Tibial artery (tissue), 4 donors: ENCODE results near the gene PIP4K2A.
"Not testable (repeated sequence)": the region's sequence is repeated elsewhere in the genome, so short reads cannot be mapped to it uniquely, and the experiment has no call there.

Experiments used
- DNase-seq, 2 donors: peaks; one replicate each; pipeline ENCODE4 v3.0.0-alpha.2; 2019
- H3K27ac ChIP-seq, 2 donors: fragments of 200-600 bp; sonication (generic) in 1 of 2; 1 replicate in 1 of 2; 2 replicates in 1 of 2; pipeline ENCODE4 v1.5.1; 2018 to 2019; ENCODE audit warnings: mild to moderate bottlenecking in 1 of 2
- H3K27me3 ChIP-seq, 2 donors: fragments of 200-600 bp; sonication (generic) in 1 of 2; one replicate each; pipeline versions ENCODE4 v1.5.1 to v1.6.0; 2016 to 2019
- H3K36me3 ChIP-seq, 3 donors: fragments of 200-600 bp; sonication (generic) in 2 of 3; one replicate each; pipeline ENCODE4 v1.5.1; 2016 to 2019; ENCODE audit warnings: mild to moderate bottlenecking in 2 of 3
- H3K4me1 ChIP-seq, 4 donors: fragments of 200-600 bp; sonication (generic) in 2 of 4; 1 replicate in 3 of 4; 2 replicates in 1 of 4; pipeline ENCODE4 v1.5.1; 2016 to 2019
- H3K4me3 ChIP-seq, 2 donors: fragments of 200-600 bp; sonication (generic) in 1 of 2; 1 replicate in 1 of 2; 2 replicates in 1 of 2; pipeline ENCODE4 v1.5.1; 2018 to 2019; ENCODE audit warnings: mild to moderate bottlenecking in 2 of 2
- H3K9me3 ChIP-seq, 3 donors: fragments of 200-600 bp; sonication (generic) in 1 of 3; one replicate each; pipeline ENCODE4 v1.5.1; 2016 to 2019
- CTCF ChIP-seq, 2 experiments: fragments of 200-600 bp in 1 of 2; fragments of 450-650 bp in 1 of 2; IDR thresholded peaks; one replicate each; pipeline ENCODE4 v1.5.1; 2017 to 2019; ENCODE audit warnings: antibody characterized with exemption in 2 of 2, mild to moderate bottlenecking in 1 of 2, moderate library complexity in 1 of 2
- intact Hi-C: fragments of 100-400 bp; cut with DNase I; formaldehyde crosslinking; loops from one replicate; pipeline ENCODE4 v1.15.0; 2023; ENCODE audit warnings: low total_unique reads

PIP4K2A gene

DNA sequence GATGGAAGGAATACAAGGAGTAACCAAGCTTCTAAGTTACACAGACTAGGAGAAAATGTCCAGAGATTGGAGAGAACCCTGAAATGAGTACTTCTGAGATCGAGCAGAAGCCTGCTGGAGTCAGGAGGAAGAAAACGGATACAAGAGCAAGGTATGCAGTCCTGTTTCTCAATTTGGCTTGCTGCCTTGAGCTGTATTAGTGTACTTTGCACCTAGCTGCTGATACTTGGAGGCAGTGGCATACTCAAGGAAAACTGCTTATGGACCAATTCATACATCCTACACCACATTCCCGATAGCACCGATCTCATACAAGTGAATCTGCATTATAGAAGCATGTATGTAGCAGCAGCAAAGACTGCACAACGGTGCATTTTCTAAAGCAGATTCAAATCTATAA is 14.4 kb downstream of the PIP4K2A start:
- H3K27me3 ChIP-seq, result no peaks in the 10 kb centered on the region
- intact Hi-C loops, result no loop called here
- no peaks in the 10 kb centered on the region for H3K36me3 ChIP-seq
- no peaks in the 10 kb centered on the region for H3K9me3 ChIP-seq
- H3K27ac ChIP-seq, result no peak overlapping the region
- no peak for TF ChIP-seq CTCF (IDR thresholded peaks at IDR 0.05)
- no peak overlapping the region for H3K4me3 ChIP-seq
- peaks cover 0 to 79% (median 14%) of the 10 kb centered on the region in 4 donors for H3K4me1 ChIP-seq
- no peak for DNase-seq

GRCh38 chr10:22698941-22699440 is 15.4 kb downstream of the PIP4K2A start:
- peaks cover 0 to 74% (median 14%) of the 10 kb centered on the region in 4 donors for H3K4me1 ChIP-seq

GRCh38 chr10:22697800-22698199 is 16.6 kb downstream of the PIP4K2A start:
- Histone ChIP-seq H3K36me3 (no peaks in the 10 kb centered on the region), H3K27me3 (no peaks in the 10 kb centered on the region), H3K27ac (no peak overlapping the region), H3K9me3 (no peaks in the 10 kb centered on the region), H3K4me3 (no peak overlapping the region), H3K4me1 (peaks cover 0 to 80% (median 14%) of the 10 kb centered on the region in 4 donors)
- no peak for DNase-seq
- TF ChIP-seq CTCF (IDR thresholded peaks at IDR 0.05), result no peak
- intact Hi-C loops, result no loop called here

More at GRCh38 chr10:22698941-22699440, 15.4 kb downstream of the PIP4K2A start:
- Histone ChIP-seq H3K9me3 (no peaks in the 10 kb centered on the region), H3K27me3 (no peaks in the 10 kb centered on the region), H3K27ac (no peak overlapping the region), H3K4me3 (no peak overlapping the region), H3K36me3 (no peaks in the 10 kb centered on the region)
- intact Hi-C loops, result no loop called here
- no peak for TF ChIP-seq CTCF (IDR thresholded peaks at IDR 0.05)
- no peak for DNase-seq

- Histone ChIP-seq H3K4me1 (peaks cover 0 to 75% (median 14%) of the 10 kb centered on the region in 4 donors), H3K36me3 (no peaks in the 10 kb centered on the region), H3K9me3 (no peaks in the 10 kb centered on the region), H3K4me3 (no peak overlapping the region), H3K27ac (no peak overlapping the region), H3K27me3 (no peaks in the 10 kb centered on the region)
- TF ChIP-seq CTCF (IDR thresholded peaks at IDR 0.05), result no peak
- no peak for DNase-seq
- intact Hi-C loops, result no loop called here
These were observed 17.3 kb downstream of the PIP4K2A start for GRCh38 chr10:22697101-22697500.

DNA sequence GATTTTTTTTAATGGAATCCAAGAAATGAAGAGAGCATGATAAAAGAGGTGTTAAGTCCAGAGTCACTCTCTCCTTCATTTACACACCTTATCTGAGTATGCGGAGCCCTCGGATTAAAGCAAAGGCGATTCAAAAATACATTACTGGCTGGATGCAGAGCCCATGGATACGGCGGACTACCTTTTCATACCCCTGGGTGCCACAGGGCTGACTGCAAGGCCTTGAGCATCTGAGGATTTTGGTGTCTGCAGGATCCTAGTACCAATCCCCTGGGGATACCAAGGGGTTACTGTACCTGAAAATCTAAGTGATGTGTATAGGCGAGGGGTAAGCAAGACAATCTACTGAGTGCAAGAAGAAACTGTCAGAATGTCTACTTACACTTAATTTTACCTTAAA is 20.5 kb downstream of the PIP4K2A start:
- Histone ChIP-seq H3K36me3 (no peaks in the 10 kb centered on the region), H3K27ac (no peak overlapping the region), H3K4me3 (no peak overlapping the region), H3K4me1 (peaks cover 0 to 48% (median 16%) of the 10 kb centered on the region in 4 donors), H3K27me3 (no peaks in the 10 kb centered on the region), H3K9me3 (no peaks in the 10 kb centered on the region)
- TF ChIP-seq CTCF (IDR thresholded peaks at IDR 0.05), result no peak
- no peak for DNase-seq
- intact Hi-C loops, result no loop called here

GRCh38 chr10:22693371-22693784 is 21.0 kb downstream of the PIP4K2A start:
- H3K4me1 ChIP-seq, result peaks cover 0 to 43% (median 14%) of the 10 kb centered on the region in 4 donors
- no peaks in the 10 kb centered on the region for H3K9me3 ChIP-seq
- intact Hi-C loops, result no loop called here
- H3K4me3 ChIP-seq, result no peak overlapping the region
- no peak for DNase-seq
- TF ChIP-seq CTCF (IDR thresholded peaks at IDR 0.05), result no peak
- H3K36me3 ChIP-seq, result no peaks in the 10 kb centered on the region
- no peaks in the 10 kb centered on the region for H3K27me3 ChIP-seq
- H3K27ac ChIP-seq, result no peak overlapping the region

DNA sequence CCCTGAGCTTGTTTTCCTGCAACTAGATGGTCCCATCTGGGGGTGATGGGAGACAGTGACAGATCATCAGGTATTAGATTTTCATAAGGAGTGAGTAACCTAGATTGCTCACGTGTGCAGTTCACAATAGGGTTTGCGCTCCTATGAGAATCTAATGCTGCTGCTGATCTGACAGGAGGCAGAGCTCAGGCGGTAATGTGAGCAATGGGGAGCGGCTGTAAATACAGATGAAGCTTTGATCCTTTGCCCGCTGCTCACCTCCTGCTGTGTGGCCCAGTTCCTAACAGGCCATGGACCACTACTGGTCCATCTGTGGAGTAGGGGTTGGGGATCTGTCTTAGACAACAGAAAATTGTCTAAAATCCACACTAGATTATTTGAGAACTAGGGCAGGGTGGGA is 22.3 kb downstream of the PIP4K2A start:
- peaks cover 0 to 30% (median 6%) of the 10 kb centered on the region in 4 donors for H3K4me1 ChIP-seq
- H3K27ac ChIP-seq, H3K36me3 ChIP-seq, DNase-seq, intact Hi-C loops, H3K27me3 ChIP-seq, H3K9me3 ChIP-seq, H3K4me3 ChIP-seq: not testable (repeated sequence)
